ENCODE measurements around the gene SLC35B2. TPM values are rescaled to one million over a fixed set of nuclear protein-coding genes. Genes with fewer than 3 reads are reported as not detected.
"Not testable (repeated sequence)": the region's sequence is repeated elsewhere in the genome, so short reads cannot be mapped to it uniquely, and the experiment has no call there.

Gene SLC35B2
- total RNA-seq, 1 donor from 2014 or later, result 38.0 TPM

- DNase-seq (ENCODE audit: low read depth in 2 of 2), result peak; percentile 69 to 98
Measured at GRCh38 chr6:44237021-44237812, 20.1 kb downstream of the SLC35B2 start.

- DNase-seq (ENCODE audit: low read depth in 2 of 2), result no peak
Measured at GRCh38 chr6:44235891-44236516, 21.3 kb downstream of the SLC35B2 start.

GRCh38 chr6:44235269-44235668 lies 22.1 kb downstream of the SLC35B2 start:
- DNase-seq (ENCODE audit: low read depth in 2 of 2), result no peak

- DNase-seq (ENCODE audit: low read depth in 2 of 2), result peak; percentile 42 to 78
Measured at GRCh38 chr6:44234101-44235025, 23.0 kb downstream of the SLC35B2 start.

GRCh38 chr6:44233567-44234100 lies 23.7 kb downstream of the SLC35B2 start:
- no peak for DNase-seq (ENCODE audit: low read depth in 2 of 2)

GRCh38 chr6:44232676-44233566 lies 24.4 kb downstream of the SLC35B2 start:
- no peak for DNase-seq (ENCODE audit: low read depth in 2 of 2)

GRCh38 chr6:44231426-44231825 lies 25.9 kb downstream of the SLC35B2 start:
- not testable (repeated sequence) for DNase-seq (ENCODE audit: low read depth in 2 of 2)

- no peak for DNase-seq (ENCODE audit: low read depth in 2 of 2)
Measured at GRCh38 chr6:44230034-44230675, 27.2 kb downstream of the SLC35B2 start.

- no peak for DNase-seq (ENCODE audit: low read depth in 2 of 2)
Measured at GRCh38 chr6:44229376-44230033, 27.8 kb downstream of the SLC35B2 start.

- DNase-seq (ENCODE audit: low read depth in 2 of 2), result no peak
Measured at GRCh38 chr6:44228836-44229235, 28.5 kb downstream of the SLC35B2 start.

- no peak for DNase-seq (ENCODE audit: low read depth in 2 of 2)
Measured at GRCh38 chr6:44228433-44228832, 28.9 kb downstream of the SLC35B2 start.

- DNase-seq (ENCODE audit: low read depth in 2 of 2), result no peak
Measured at GRCh38 chr6:44228031-44228430, 29.3 kb downstream of the SLC35B2 start.

- DNase-seq (ENCODE audit: low read depth in 2 of 2), result no peak
Measured at GRCh38 chr6:44227148-44227793, 30.1 kb downstream of the SLC35B2 start.

- DNase-seq (ENCODE audit: low read depth in 2 of 2), result no peak
Measured at GRCh38 chr6:44226368-44227147, 30.8 kb downstream of the SLC35B2 start.

GRCh38 chr6:44225579-44226325 lies 31.6 kb downstream of the SLC35B2 start:
- DNase-seq (ENCODE audit: low read depth in 2 of 2), result no peak

- DNase-seq (ENCODE audit: low read depth in 2 of 2), result no peak
Measured at GRCh38 chr6:44224965-44225305, 32.4 kb downstream of the SLC35B2 start.

Data from dermis microvascular lymphatic vessel endothelial cell (primary cell).